ENCODE data around the gene WDFY4. TPM values are rescaled to one million over a fixed set of nuclear protein-coding genes. Genes with fewer than 3 reads are reported as not detected.

The WDFY4 gene
- total and polyA plus RNA-seq, 9 of the 15 experiments (the other 6 are each of a cell fraction or from before 2014, with no cell fraction given): 0.01 to 0.02 (median 0.01) TPM; not detected in 6

- TF ChIP-seq ZNF318 (IDR thresholded peaks at IDR 0.05; ENCODE audit: borderline replicate concordance in 1 of 2, low read depth in 1 of 2) (no peak), MYNN (IDR thresholded peaks at IDR 0.05) (no peak), MYNN (CRISPR knock-in tag; IDR thresholded peaks at IDR 0.05) (no peak), TEAD4 (IDR thresholded peaks at IDR 0.05; ENCODE audit: low read length) (peak; percentile 14; the same call in 1 of the 2 replicates), TEAD4 (CRISPR knock-in tag; IDR thresholded peaks at IDR 0.05; ENCODE audit: borderline replicate concordance) (no peak), ZNF217 (CRISPR knock-in tag; IDR thresholded peaks at IDR 0.05) (no peak), USF2 (CRISPR knock-in tag; IDR thresholded peaks at IDR 0.05) (no peak), ZSCAN32 (CRISPR knock-in tag; IDR thresholded peaks at IDR 0.05) (no peak), ZBTB17 (CRISPR knock-in tag; IDR thresholded peaks at IDR 0.05) (no peak), BMI1 (IDR thresholded peaks at IDR 0.05; ENCODE audit: low read length) (no peak), GTF3C2 (IDR thresholded peaks at IDR 0.05; ENCODE audit: borderline replicate concordance, extremely low read depth, insufficient read length) (no peak), NR2F6 (CRISPR knock-in tag; IDR thresholded peaks at IDR 0.05) (no peak), JUNB (CRISPR knock-in tag; conservative IDR thresholded peaks at IDR 0.05) (no peak), NCOA4 (IDR thresholded peaks at IDR 0.05; ENCODE audit: partially characterized antibody) (no peak), ZNF24 (IDR thresholded peaks at IDR 0.05) (no peak), MYC (IDR thresholded peaks at IDR 0.05; ENCODE audit: low read depth, low read length) (peak; percentile 59; the same call in 1 of the 2 replicates), MYC (CRISPR knock-in tag; IDR thresholded peaks at IDR 0.05; ENCODE audit: borderline replicate concordance, low read depth) (no peak), NRF1 (conservative IDR thresholded peaks at IDR 0.05 in 1 of 2, IDR thresholded peaks at IDR 0.05 in 1 of 2) (no peak), SAFB2 (IDR thresholded peaks at IDR 0.05; ENCODE audit: borderline replicate concordance, low read depth, low read length, severe bottlenecking) (no peak)
These were observed 316.7 kb downstream of the WDFY4 start (continued) for GRCh38 chr10:49001402-49001801.
